ENCODE results near the gene WDR45B.
"Not testable (repeated sequence)": the region's sequence is repeated elsewhere in the genome, so short reads cannot be mapped to it uniquely, and the experiment has no call there.

WDR45B gene

DNA sequence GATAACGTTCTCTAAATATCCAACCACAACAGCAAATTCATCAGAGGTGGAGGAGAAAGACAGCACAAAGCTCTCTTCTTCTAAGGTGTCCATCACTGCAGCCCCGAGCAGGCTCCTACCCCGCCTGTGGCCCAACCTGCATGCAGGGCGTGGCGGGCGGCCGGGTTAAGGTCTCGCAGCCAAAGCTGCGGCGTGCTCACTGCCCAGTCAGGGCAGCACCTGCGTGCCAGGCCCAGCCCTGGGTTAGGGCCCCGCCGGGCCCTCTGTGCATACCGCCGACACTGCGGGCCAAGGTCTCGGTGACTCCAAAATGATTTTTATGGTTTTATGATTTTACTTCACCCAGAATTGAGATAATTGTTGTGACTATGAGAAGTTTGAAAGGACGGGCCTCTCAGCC, 70.9 kb downstream of the WDR45B start:
- Histone ChIP-seq H3K27me3 (ENCODE audit: control insufficient read depth, low read length) (no peaks in the 10 kb centered on the region), H3K9me3 (ENCODE audit: control insufficient read depth, insufficient read depth, low read length) (no peaks in the 10 kb centered on the region), H3F3A (ENCODE audit: control insufficient read depth, insufficient read depth) (no peaks in the 10 kb centered on the region; the same call in 1 of the 2 replicates), H3K4me1 (ENCODE audit: control insufficient read depth, low read length) (no peaks in the 10 kb centered on the region), H3K9me2 (replicated peaks; ENCODE audit: control insufficient read depth, low read length) (no peaks in the 10 kb centered on the region), H3K4me3 (ENCODE audit: low read length) (no peak overlapping the region), H4K20me1 (ENCODE audit: control insufficient read depth, insufficient read depth, low read depth, low read length) (no peaks in the 10 kb centered on the region; the same call in 1 of the 2 replicates), H3K27ac (ENCODE audit: low read depth, low read length) (no peak overlapping the region), H3K79me2 (ENCODE audit: control insufficient read depth, low read length) (peaks cover 35% of the 10 kb centered on the region), H3K4me2 (ENCODE audit: low read length) (no peak overlapping the region), H3K36me3 (ENCODE audit: control insufficient read depth, low read length) (peaks cover 62% of the 10 kb centered on the region)
- no peak for TF ChIP-seq EZH2phosphoT487 (IDR thresholded peaks at IDR 0.05; ENCODE audit: borderline replicate concordance, low read length)
- TF ChIP-seq, protein P1, sequence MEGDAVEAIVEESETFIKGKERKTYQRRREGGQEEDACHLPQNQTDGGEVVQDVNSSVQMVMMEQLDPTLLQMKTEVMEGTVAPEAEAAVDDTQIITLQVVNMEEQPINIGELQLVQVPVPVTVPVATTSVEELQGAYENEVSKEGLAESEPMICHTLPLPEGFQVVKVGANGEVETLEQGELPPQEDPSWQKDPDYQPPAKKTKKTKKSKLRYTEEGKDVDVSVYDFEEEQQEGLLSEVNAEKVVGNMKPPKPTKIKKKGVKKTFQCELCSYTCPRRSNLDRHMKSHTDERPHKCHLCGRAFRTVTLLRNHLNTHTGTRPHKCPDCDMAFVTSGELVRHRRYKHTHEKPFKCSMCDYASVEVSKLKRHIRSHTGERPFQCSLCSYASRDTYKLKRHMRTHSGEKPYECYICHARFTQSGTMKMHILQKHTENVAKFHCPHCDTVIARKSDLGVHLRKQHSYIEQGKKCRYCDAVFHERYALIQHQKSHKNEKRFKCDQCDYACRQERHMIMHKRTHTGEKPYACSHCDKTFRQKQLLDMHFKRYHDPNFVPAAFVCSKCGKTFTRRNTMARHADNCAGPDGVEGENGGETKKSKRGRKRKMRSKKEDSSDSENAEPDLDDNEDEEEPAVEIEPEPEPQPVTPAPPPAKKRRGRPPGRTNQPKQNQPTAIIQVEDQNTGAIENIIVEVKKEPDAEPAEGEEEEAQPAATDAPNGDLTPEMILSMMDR (IDR thresholded peaks at IDR 0.05; ENCODE audit: low read depth, low read length, poor library complexity, severe bottlenecking) = no peak

DNA sequence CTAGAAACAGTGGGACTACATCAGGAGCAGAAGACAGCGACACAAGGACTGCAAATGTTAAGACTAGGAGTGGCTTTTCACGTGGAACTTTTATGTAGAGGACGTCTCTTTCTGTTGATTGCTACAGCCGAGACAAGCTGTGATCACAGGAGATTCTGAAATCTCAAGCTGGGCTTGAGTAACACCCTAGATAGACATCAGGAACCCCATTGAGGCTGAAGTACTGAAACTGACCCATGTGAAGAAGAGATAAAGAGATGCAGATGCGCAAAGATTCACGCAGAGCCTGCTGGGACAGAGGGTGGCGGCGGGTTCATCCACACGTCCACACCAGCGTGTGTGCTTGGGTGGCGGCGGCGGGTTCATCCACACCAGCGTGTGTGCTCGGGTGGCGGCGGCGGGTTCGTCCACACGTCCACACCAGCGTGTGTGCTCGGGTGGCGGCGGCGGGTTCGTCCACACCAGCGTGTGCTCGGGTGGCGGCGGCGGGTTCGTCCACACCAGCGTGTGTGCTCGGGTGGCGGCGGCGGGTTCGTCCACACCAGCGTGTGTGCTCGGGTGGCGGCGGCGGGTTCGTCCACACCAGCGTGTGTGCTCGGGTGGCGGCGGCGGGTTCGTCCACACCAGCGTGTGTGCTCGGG, 72.5 kb downstream of the WDR45B start:
- H3K27me3 ChIP-seq (ENCODE audit: control insufficient read depth, low read length); H4K20me1 ChIP-seq (ENCODE audit: control insufficient read depth, insufficient read depth, low read depth, low read length); H3K4me1 ChIP-seq (ENCODE audit: control insufficient read depth, low read length); H3K9me2 ChIP-seq (replicated peaks; ENCODE audit: control insufficient read depth, low read length); H3K9me3 ChIP-seq (ENCODE audit: control insufficient read depth, insufficient read depth, low read length); H3K27ac ChIP-seq (ENCODE audit: low read depth, low read length); H3K4me3 ChIP-seq (ENCODE audit: low read length); H3F3A ChIP-seq (ENCODE audit: control insufficient read depth, insufficient read depth); H3K4me2 ChIP-seq (ENCODE audit: low read length): not testable (repeated sequence)
- Histone ChIP-seq H3K79me2 (ENCODE audit: control insufficient read depth, low read length) (peaks cover 27% of the 10 kb centered on the region), H3K36me3 (ENCODE audit: control insufficient read depth, low read length) (peaks cover 66% of the 10 kb centered on the region)

DNA sequence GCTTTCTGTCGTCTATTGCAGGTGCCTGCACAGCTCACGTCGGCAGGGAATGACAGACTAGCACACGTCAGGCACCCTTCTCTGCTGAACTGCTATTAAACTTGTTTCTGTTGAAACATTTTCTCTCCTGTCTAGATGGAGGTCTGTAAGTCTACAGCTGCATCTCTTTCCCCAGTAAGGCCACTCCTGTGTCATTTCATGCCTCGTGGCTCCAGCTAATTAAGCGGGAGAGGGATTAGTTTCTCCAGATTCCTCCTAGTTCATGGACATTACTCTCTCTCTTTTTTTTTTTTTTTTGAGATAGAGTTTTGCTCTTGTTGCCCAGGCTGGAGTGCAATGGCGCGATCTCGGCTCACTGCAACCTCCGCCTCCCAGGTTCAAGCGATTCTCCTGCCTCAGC, 74.2 kb downstream of the WDR45B start:
- no peak overlapping the region for H3K4me3 ChIP-seq (ENCODE audit: low read length)
- no peaks in the 10 kb centered on the region for H3K9me2 ChIP-seq (replicated peaks; ENCODE audit: control insufficient read depth, low read length)
- H3K4me2 ChIP-seq (ENCODE audit: low read length) = no peak overlapping the region
- TF ChIP-seq, protein P1 (IDR thresholded peaks at IDR 0.05; ENCODE audit: low read depth, low read length, poor library complexity, severe bottlenecking) = no peak
- TF ChIP-seq EZH2phosphoT487 (IDR thresholded peaks at IDR 0.05; ENCODE audit: borderline replicate concordance, low read length) = no peak
- no peak overlapping the region for H3K27ac ChIP-seq (ENCODE audit: low read depth, low read length)
- no peaks in the 10 kb centered on the region for H3K27me3 ChIP-seq (ENCODE audit: control insufficient read depth, low read length)
- no peaks in the 10 kb centered on the region for H3K4me1 ChIP-seq (ENCODE audit: control insufficient read depth, low read length)
- peaks cover 74% of the 10 kb centered on the region for H3K36me3 ChIP-seq (ENCODE audit: control insufficient read depth, low read length)
- no peaks in the 10 kb centered on the region; the same call in 1 of the 2 replicates for H4K20me1 ChIP-seq (ENCODE audit: control insufficient read depth, insufficient read depth, low read depth, low read length)
- H3F3A ChIP-seq (ENCODE audit: control insufficient read depth, insufficient read depth) = no peaks in the 10 kb centered on the region; the same call in 1 of the 2 replicates
- no peaks in the 10 kb centered on the region for H3K9me3 ChIP-seq (ENCODE audit: control insufficient read depth, insufficient read depth, low read length)
- H3K79me2 ChIP-seq (ENCODE audit: control insufficient read depth, low read length) = peaks cover 29% of the 10 kb centered on the region

DNA sequence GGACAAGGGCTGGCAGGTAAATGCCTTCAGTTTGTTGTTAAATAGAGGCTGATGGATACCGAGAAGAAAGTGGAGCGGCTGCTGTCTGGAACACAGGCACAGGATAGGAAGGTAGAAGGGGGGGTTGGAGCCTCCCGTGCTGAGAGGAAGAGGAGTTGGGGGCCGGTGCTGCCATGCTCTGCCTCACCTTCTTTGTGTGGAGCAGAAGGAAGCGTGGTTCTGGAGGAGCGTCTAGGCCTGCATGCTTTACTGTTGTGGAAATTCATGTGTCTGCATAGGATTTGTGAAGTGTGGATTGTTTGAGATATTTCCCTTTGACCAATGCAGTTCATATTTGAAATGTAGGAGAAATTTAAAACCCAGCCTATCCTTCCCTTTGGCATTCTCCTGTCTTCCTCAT, 76.4 kb downstream of the WDR45B start:
- no peak overlapping the region for H3K4me2 ChIP-seq (ENCODE audit: low read length)
- no peak overlapping the region for H3K27ac ChIP-seq (ENCODE audit: low read depth, low read length)
- no peaks in the 10 kb centered on the region; the same call in 1 of the 2 replicates for H3F3A ChIP-seq (ENCODE audit: control insufficient read depth, insufficient read depth)
- H3K79me2 ChIP-seq (ENCODE audit: control insufficient read depth, low read length) = peaks cover 39% of the 10 kb centered on the region
- TF ChIP-seq, protein P1 (IDR thresholded peaks at IDR 0.05; ENCODE audit: low read depth, low read length, poor library complexity, severe bottlenecking) = no peak
- no peak for TF ChIP-seq EZH2phosphoT487 (IDR thresholded peaks at IDR 0.05; ENCODE audit: borderline replicate concordance, low read length)
- H4K20me1 ChIP-seq (ENCODE audit: control insufficient read depth, insufficient read depth, low read depth, low read length) = no peaks in the 10 kb centered on the region; the same call in 1 of the 2 replicates
- H3K9me3 ChIP-seq (ENCODE audit: control insufficient read depth, insufficient read depth, low read length) = no peaks in the 10 kb centered on the region
- peaks cover 80% of the 10 kb centered on the region for H3K36me3 ChIP-seq (ENCODE audit: control insufficient read depth, low read length)
- no peaks in the 10 kb centered on the region for H3K27me3 ChIP-seq (ENCODE audit: control insufficient read depth, low read length)
- no peaks in the 10 kb centered on the region for H3K9me2 ChIP-seq (replicated peaks; ENCODE audit: control insufficient read depth, low read length)
- H3K4me1 ChIP-seq (ENCODE audit: control insufficient read depth, low read length) = no peaks in the 10 kb centered on the region
- no peak overlapping the region for H3K4me3 ChIP-seq (ENCODE audit: low read length)

Data from DOHH2 (cell line).